IPS DF 19.7 (cell line): Measurements from ENCODE around the gene ZNF618.

Experiments
- DNase-seq: peaks from one replicate; pipeline ENCODE4 v3.0.0-alpha.2; 2013; ENCODE audit warnings: low read depth, low spot score

ZNF618 gene

GRCh38 chr9:114098021-114098935 is 222.2 kb downstream of the ZNF618 start:
- no peak for DNase-seq

- DNase-seq, result no peak
Measured at GRCh38 chr9:114098936-114099668, 223.0 kb downstream of the ZNF618 start, which contains the start of gene KIF12. Gene KIF12 (minus strand): TSS chr9:114099292. CDS start chr9:114099276, 16 bp downstream.

- no peak for DNase-seq
Measured at GRCh38 chr9:114099669-114100270, 223.7 kb downstream of the ZNF618 start.

GRCh38 chr9:114100536-114100935 is 224.4 kb downstream of the ZNF618 start:
- no peak for DNase-seq

- no peak for DNase-seq
Measured at GRCh38 chr9:114102484-114102883, 226.4 kb downstream of the ZNF618 start.

GRCh38 chr9:114105236-114105635 is 229.1 kb downstream of the ZNF618 start:
- no peak for DNase-seq
